Measurements from ENCODE around the gene RPL19.
"Not testable (repeated sequence)": the region's sequence is repeated elsewhere in the genome, so short reads cannot be mapped to it uniquely, and the experiment has no call there.

RPL19 gene

GRCh38 chr17:39244016-39244599 lies 44.0 kb downstream of the RPL19 start:
- DNase-seq (ENCODE audit: low spot score): no peak

- peak; percentile 88 for DNase-seq (ENCODE audit: low spot score)
Measured at GRCh38 chr17:39244600-39245570, 44.8 kb downstream of the RPL19 start.

GRCh38 chr17:39246274-39246673 lies 46.2 kb downstream of the RPL19 start:
- no peak for DNase-seq (ENCODE audit: low spot score)

GRCh38 chr17:39250076-39250475 lies 50.0 kb downstream of the RPL19 start:
- not testable (repeated sequence) for DNase-seq (ENCODE audit: low spot score)

GRCh38 chr17:39251997-39252396 lies 51.9 kb downstream of the RPL19 start:
- DNase-seq (ENCODE audit: low spot score): no peak

GRCh38 chr17:39252788-39253460 lies 52.8 kb downstream of the RPL19 start:
- DNase-seq (ENCODE audit: low spot score): no peak
